Measurements from ENCODE around the gene PRPS1.

GRCh38 chrX:107666931-107667330, 38.6 kb downstream of the PRPS1 start:
- TF ChIP-seq TAF1 (IDR thresholded peaks at IDR 0.05; ENCODE audit: borderline replicate concordance, insufficient read depth, low read length) (no peak), POLR2AphosphoS5 (IDR thresholded peaks at IDR 0.05; ENCODE audit: low read depth, low read length) (no peak), REST (IDR thresholded peaks at IDR 0.05; ENCODE audit: insufficient read depth in 1 of 2, low read depth in 2 of 2, low read length in 2 of 2) (no peak), SIN3A (IDR thresholded peaks at IDR 0.05; ENCODE audit: borderline replicate concordance, insufficient read depth, low read length) (no peak)

Measured in PFSK-1 (cell line).